ENCODE data around the gene ZNF407. TPM values are rescaled to one million over a fixed set of nuclear protein-coding genes. Genes with fewer than 3 reads are reported as not detected.

Gene ZNF407
- total and polyA plus RNA-seq, 2 of the 13 experiments (the other 11 are each of a cell fraction or from before 2014, with no cell fraction given) = 2.3 to 8.7 TPM

DNA sequence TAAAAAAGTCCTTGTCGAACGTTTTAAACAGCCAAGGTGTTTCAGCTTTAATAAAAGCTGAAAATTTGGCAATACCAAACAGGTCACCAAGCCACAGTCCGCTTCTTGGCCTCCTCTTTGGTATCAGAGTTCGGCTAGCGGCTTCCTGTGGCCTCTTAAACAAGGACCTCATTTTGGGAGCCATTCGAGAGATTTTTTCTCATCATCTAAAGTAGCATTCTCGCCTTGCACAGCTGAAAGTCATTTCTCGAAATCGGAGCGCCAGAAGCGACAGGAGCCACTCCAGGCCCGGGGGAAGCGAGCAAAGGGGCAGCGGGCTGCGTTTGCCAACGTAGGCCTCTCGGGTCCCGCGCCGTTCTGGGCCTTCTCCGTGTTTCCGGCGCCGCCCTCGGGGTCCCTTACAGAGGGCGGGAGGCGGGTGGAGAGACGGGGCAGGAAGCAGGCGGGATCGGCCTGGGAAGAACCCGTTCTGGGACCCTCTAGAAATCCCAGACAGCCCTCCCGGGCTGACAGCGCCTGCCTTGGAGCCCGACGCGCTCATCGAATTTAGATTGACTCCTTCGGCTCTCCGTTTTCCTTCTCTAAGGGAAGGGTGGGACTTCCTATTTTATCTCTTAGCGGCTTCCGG is 522 bp upstream of the ZNF407 start (continued):
- TF ChIP-seq KAT7 (CRISPR knock-in tag; IDR thresholded peaks at IDR 0.05; ENCODE audit: borderline replicate concordance) (0 out of 2 replicates have a peak, but pooled peaks have one; percentile 66), SIN3B (IDR thresholded peaks at IDR 0.05; ENCODE audit: low read length) (no peak), SRSF9 (IDR thresholded peaks at IDR 0.05; ENCODE audit: borderline replicate concordance, insufficient read depth, low read depth, low read length, poor library complexity, severe bottlenecking) (no peak), ZNF792 (CRISPR knock-in tag; IDR thresholded peaks at IDR 0.05) (no peak), ZNF20 (CRISPR knock-in tag; IDR thresholded peaks at IDR 0.05) (peak; percentile 69; the same call in 1 of the 2 replicates), TOE1 (CRISPR knock-in tag; IDR thresholded peaks at IDR 0.05) (no peak), ZKSCAN1 (IDR thresholded peaks at IDR 0.05; ENCODE audit: low read length) (no peak)
- TF ChIP-seq, protein P1, sequence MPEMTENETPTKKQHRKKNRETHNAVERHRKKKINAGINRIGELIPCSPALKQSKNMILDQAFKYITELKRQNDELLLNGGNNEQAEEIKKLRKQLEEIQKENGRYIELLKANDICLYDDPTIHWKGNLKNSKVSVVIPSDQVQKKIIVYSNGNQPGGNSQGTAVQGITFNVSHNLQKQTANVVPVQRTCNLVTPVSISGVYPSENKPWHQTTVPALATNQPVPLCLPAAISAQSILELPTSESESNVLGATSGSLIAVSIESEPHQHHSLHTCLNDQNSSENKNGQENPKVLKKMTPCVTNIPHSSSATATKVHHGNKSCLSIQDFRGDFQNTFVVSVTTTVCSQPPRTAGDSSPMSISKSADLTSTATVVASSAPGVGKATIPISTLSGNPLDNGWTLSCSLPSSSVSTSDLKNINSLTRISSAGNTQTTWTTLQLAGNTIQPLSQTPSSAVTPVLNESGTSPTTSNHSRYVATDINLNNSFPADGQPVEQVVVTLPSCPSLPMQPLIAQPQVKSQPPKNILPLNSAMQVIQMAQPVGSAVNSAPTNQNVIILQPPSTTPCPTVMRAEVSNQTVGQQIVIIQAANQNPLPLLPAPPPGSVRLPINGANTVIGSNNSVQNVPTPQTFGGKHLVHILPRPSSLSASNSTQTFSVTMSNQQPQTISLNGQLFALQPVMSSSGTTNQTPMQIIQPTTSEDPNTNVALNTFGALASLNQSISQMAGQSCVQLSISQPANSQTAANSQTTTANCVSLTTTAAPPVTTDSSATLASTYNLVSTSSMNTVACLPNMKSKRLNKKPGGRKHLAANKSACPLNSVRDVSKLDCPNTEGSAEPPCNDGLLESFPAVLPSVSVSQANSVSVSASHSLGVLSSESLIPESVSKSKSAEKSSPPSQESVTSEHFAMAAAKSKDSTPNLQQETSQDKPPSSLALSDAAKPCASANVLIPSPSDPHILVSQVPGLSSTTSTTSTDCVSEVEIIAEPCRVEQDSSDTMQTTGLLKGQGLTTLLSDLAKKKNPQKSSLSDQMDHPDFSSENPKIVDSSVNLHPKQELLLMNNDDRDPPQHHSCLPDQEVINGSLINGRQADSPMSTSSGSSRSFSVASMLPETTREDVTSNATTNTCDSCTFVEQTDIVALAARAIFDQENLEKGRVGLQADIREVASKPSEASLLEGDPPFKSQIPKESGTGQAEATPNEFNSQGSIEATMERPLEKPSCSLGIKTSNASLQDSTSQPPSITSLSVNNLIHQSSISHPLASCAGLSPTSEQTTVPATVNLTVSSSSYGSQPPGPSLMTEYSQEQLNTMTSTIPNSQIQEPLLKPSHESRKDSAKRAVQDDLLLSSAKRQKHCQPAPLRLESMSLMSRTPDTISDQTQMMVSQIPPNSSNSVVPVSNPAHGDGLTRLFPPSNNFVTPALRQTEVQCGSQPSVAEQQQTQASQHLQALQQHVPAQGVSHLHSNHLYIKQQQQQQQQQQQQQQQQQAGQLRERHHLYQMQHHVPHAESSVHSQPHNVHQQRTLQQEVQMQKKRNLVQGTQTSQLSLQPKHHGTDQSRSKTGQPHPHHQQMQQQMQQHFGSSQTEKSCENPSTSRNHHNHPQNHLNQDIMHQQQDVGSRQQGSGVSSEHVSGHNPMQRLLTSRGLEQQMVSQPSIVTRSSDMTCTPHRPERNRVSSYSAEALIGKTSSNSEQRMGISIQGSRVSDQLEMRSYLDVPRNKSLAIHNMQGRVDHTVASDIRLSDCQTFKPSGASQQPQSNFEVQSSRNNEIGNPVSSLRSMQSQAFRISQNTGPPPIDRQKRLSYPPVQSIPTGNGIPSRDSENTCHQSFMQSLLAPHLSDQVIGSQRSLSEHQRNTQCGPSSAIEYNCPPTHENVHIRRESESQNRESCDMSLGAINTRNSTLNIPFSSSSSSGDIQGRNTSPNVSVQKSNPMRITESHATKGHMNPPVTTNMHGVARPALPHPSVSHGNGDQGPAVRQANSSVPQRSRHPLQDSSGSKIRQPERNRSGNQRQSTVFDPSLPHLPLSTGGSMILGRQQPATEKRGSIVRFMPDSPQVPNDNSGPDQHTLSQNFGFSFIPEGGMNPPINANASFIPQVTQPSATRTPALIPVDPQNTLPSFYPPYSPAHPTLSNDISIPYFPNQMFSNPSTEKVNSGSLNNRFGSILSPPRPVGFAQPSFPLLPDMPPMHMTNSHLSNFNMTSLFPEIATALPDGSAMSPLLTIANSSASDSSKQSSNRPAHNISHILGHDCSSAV (CRISPR knock-in tag; IDR thresholded peaks at IDR 0.05; ENCODE audit: borderline replicate concordance) = no peak
- TF ChIP-seq, protein P2, sequence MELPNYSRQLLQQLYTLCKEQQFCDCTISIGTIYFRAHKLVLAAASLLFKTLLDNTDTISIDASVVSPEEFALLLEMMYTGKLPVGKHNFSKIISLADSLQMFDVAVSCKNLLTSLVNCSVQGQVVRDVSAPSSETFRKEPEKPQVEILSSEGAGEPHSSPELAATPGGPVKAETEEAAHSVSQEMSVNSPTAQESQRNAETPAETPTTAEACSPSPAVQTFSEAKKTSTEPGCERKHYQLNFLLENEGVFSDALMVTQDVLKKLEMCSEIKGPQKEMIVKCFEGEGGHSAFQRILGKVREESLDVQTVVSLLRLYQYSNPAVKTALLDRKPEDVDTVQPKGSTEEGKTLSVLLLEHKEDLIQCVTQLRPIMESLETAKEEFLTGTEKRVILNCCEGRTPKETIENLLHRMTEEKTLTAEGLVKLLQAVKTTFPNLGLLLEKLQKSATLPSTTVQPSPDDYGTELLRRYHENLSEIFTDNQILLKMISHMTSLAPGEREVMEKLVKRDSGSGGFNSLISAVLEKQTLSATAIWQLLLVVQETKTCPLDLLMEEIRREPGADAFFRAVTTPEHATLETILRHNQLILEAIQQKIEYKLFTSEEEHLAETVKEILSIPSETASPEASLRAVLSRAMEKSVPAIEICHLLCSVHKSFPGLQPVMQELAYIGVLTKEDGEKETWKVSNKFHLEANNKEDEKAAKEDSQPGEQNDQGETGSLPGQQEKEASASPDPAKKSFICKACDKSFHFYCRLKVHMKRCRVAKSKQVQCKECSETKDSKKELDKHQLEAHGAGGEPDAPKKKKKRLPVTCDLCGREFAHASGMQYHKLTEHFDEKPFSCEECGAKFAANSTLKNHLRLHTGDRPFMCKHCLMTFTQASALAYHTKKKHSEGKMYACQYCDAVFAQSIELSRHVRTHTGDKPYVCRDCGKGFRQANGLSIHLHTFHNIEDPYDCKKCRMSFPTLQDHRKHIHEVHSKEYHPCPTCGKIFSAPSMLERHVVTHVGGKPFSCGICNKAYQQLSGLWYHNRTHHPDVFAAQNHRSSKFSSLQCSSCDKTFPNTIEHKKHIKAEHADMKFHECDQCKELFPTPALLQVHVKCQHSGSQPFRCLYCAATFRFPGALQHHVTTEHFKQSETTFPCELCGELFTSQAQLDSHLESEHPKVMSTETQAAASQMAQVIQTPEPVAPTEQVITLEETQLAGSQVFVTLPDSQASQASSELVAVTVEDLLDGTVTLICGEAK (IDR thresholded peaks at IDR 0.05) = no peak
- TF ChIP-seq, protein P2 (CRISPR knock-in tag; IDR thresholded peaks at IDR 0.05) = peak; percentile 76
- TF ChIP-seq, protein P3, sequence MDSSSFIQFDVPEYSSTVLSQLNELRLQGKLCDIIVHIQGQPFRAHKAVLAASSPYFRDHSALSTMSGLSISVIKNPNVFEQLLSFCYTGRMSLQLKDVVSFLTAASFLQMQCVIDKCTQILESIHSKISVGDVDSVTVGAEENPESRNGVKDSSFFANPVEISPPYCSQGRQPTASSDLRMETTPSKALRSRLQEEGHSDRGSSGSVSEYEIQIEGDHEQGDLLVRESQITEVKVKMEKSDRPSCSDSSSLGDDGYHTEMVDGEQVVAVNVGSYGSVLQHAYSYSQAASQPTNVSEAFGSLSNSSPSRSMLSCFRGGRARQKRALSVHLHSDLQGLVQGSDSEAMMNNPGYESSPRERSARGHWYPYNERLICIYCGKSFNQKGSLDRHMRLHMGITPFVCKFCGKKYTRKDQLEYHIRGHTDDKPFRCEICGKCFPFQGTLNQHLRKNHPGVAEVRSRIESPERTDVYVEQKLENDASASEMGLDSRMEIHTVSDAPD (CRISPR knock-in tag; IDR thresholded peaks at IDR 0.05) = no peak
